ENCODE data around the gene CLN6. TPM values are rescaled to one million over a fixed set of nuclear protein-coding genes. Genes with fewer than 3 reads are reported as not detected.
"Not testable (repeated sequence)": the region's sequence is repeated elsewhere in the genome, so short reads cannot be mapped to it uniquely, and the experiment has no call there.

Gene CLN6
- total and polyA plus RNA-seq, 4 donors = 5.3 to 16.8 (median 9.8) TPM

DNA sequence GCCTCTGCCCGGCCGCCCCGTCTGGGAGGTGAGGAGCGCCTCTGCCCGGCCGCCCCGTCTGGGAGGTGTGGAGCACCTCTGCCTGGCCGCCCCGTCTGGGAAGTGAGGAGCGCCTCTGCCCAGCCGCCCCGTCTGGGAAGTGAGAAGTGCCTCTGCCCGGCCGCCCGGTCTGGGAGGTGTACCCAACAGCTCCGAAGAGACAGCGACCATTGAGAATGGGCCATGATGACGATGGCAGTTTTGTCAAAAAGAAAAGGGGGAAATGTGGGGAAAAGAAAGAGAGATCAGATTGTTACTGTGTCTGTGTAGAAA is 7.1 kb downstream of the CLN6 start:
- H3K27me3 ChIP-seq (ENCODE audit: control insufficient read depth in 1 of 2, insufficient read depth in 2 of 2, low read length in 1 of 2); ATAC-seq (ENCODE audit: low FRiP score); H3K4me1 ChIP-seq (ENCODE audit: control insufficient read depth in 1 of 2, insufficient read depth in 2 of 2, low read length in 2 of 2); H3K9me3 ChIP-seq (ENCODE audit: control insufficient read depth, low read length); H3K36me3 ChIP-seq (ENCODE audit: control insufficient read depth in 1 of 2, insufficient read depth in 2 of 2, low read length in 1 of 2); H3K27ac ChIP-seq (ENCODE audit: low read depth in 1 of 2, low read length in 2 of 2); intact Hi-C loops (cut with DNase I); H3K4me3 ChIP-seq (ENCODE audit: low read length in 2 of 2): not testable (repeated sequence)
- WGBS, 2 donors = 90 to 95% methylated on average over 18 of the region's 18 CpGs
- peak; percentile 37 to 51 for DNase-seq

GRCh38 chr15:68221530-68222431 is 7.7 kb downstream of the CLN6 start:
- WGBS, 2 donors = 87 to 88% methylated on average over 43 to 55 of the region's 55 CpGs
- H3K4me1 ChIP-seq (ENCODE audit: control insufficient read depth in 1 of 2, insufficient read depth in 2 of 2, low read length in 2 of 2); H3K36me3 ChIP-seq (ENCODE audit: control insufficient read depth in 1 of 2, insufficient read depth in 2 of 2, low read length in 1 of 2); H3K9me3 ChIP-seq (ENCODE audit: control insufficient read depth, low read length); H3K27me3 ChIP-seq (ENCODE audit: control insufficient read depth in 1 of 2, insufficient read depth in 2 of 2, low read length in 1 of 2); H3K4me3 ChIP-seq (ENCODE audit: low read length in 2 of 2); ATAC-seq (ENCODE audit: low FRiP score); intact Hi-C loops (cut with DNase I); H3K27ac ChIP-seq (ENCODE audit: low read depth in 1 of 2, low read length in 2 of 2): not testable (repeated sequence)
- peak; percentile 29 to 34 for DNase-seq

DNA sequence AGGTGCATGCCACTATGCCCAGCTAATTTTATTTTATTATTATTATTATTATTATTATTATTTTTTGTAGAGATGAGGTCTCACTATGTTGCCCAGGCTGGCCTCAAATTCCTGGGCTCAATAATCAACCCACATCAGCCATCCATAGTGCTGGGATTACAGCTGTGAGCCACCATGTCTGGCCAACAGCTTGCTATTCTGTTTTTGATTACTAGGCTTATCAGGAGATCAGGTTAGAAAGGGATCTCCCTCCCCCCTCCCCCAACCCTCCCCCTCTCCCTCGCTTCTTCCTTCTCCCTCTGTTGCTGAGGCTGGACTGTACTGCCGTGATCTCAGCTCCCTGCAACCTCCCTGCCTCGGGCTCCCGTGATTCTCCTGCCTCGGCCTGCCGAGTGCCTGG is 8.6 kb downstream of the CLN6 start:
- ATAC-seq (ENCODE audit: low FRiP score) (no peak), DNase-seq (no peak)
- Histone ChIP-seq H3K27ac (ENCODE audit: low read depth in 1 of 2, low read length in 2 of 2) (no peak overlapping the region), H3K36me3 (ENCODE audit: control insufficient read depth in 1 of 2, insufficient read depth in 2 of 2, low read length in 1 of 2) (no peaks in the 10 kb centered on the region), H3K27me3 (ENCODE audit: control insufficient read depth in 1 of 2, insufficient read depth in 2 of 2, low read length in 1 of 2) (no peaks in the 10 kb centered on the region), H3K9me3 (ENCODE audit: control insufficient read depth, low read length) (no peaks in the 10 kb centered on the region), H3K4me3 (ENCODE audit: low read length in 2 of 2) (no peak overlapping the region), H3K4me1 (ENCODE audit: control insufficient read depth in 1 of 2, insufficient read depth in 2 of 2, low read length in 2 of 2) (no peaks in the 10 kb centered on the region)
- 94 to 97% methylated on average over 6 of the region's 6 CpGs for WGBS, 2 donors
- intact Hi-C loops (cut with DNase I) = no loop called here

DNA sequence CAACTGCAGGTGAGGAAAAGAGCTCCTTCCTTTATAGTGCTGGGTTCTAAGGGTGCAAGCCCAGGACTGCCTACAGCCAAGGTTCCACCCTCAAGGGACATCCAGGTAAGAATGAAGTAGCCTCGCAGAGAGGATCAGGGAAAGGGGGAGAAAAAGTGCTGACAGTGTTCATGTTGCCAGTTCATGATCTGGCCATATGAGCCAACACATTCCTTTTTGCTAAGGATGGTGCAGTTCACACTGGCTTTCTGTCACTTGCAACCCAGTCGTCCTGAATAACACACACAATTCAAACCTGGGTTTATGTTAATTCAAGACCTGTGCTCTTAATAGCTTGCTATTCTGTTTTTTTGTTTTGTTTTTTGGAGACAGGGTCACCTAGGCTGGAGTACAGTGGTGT is 9.0 kb downstream of the CLN6 start:
- peak in 1 of 2 donors; percentile 5 for DNase-seq
- Histone ChIP-seq H3K9me3 (ENCODE audit: control insufficient read depth, low read length) (no peaks in the 10 kb centered on the region), H3K4me3 (ENCODE audit: low read length in 2 of 2) (no peak overlapping the region), H3K27me3 (ENCODE audit: control insufficient read depth in 1 of 2, insufficient read depth in 2 of 2, low read length in 1 of 2) (no peaks in the 10 kb centered on the region), H3K27ac (ENCODE audit: low read depth in 1 of 2, low read length in 2 of 2) (no peak overlapping the region), H3K4me1 (ENCODE audit: control insufficient read depth in 1 of 2, insufficient read depth in 2 of 2, low read length in 2 of 2) (no peaks in the 10 kb centered on the region), H3K36me3 (ENCODE audit: control insufficient read depth in 1 of 2, insufficient read depth in 2 of 2, low read length in 1 of 2) (no peaks in the 10 kb centered on the region)
- WGBS, 2 donors = 97% methylated on average over 2 of the region's 2 CpGs
- no peak for ATAC-seq (ENCODE audit: low FRiP score)
- intact Hi-C loops (cut with DNase I) = no loop called here

DNA sequence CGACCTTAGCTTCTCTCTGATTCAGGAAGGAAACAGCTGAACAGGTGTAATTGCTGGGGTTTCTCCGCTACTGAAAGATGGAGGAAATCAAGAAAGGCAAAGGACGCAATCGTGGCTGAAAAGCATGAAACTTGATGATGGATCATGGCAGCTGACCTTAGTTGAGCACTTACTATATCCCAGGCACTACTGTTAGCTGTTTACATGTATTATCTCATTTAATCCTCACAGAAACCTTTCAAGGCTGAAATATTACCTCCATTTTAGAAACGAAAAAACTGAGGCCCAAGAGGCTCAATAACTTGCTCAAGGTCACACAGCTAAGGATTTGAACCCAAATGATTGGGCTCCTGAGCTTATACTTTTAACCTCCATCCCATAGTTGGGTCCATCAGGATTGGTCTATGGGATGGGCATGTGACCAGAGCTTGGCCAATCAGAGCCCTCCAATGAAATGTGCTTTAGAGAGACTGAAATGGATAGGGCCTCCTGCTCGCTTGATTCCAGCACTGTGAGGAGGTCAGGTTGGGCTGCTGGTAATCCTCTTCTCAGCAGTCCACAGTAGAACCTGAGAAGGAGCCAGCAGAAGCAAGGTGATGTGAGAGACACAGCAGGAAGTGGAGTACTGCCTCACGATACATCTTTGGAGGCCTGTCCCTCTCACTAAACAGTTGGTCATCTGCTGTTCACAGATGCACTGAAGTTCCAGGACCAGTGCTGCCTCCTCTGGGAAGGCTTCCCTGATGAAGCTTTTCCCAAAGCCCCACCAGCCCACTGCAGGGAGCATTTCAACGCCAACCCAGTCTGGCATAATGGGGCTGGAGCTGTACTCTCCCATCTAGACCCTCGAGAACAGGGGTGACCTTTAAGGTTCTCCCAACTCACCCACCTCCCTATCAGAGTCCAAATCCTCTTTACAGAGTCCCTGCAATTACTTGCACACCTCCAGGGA is 10.4 kb downstream of the CLN6 start:
- no peak overlapping the region for H3K4me3 ChIP-seq (ENCODE audit: low read length in 2 of 2)
- 97% methylated on average over 9 of the region's 9 CpGs for WGBS, 2 donors
- no peaks in the 10 kb centered on the region for H3K36me3 ChIP-seq (ENCODE audit: control insufficient read depth in 1 of 2, insufficient read depth in 2 of 2, low read length in 1 of 2)
- intact Hi-C loops (cut with DNase I) = no loop called here
- no peaks in the 10 kb centered on the region for H3K4me1 ChIP-seq (ENCODE audit: control insufficient read depth in 1 of 2, insufficient read depth in 2 of 2, low read length in 2 of 2)
- DNase-seq = peak in 1 of 2 donors; percentile 9
- H3K27me3 ChIP-seq (ENCODE audit: control insufficient read depth in 1 of 2, insufficient read depth in 2 of 2, low read length in 1 of 2) = no peaks in the 10 kb centered on the region
- no peak for ATAC-seq (ENCODE audit: low FRiP score)
- no peaks in the 10 kb centered on the region for H3K9me3 ChIP-seq (ENCODE audit: control insufficient read depth, low read length)
- H3K27ac ChIP-seq (ENCODE audit: low read depth in 1 of 2, low read length in 2 of 2) = no peak overlapping the region

- Histone ChIP-seq H3K36me3 (ENCODE audit: control insufficient read depth in 1 of 2, insufficient read depth in 2 of 2, low read length in 1 of 2) (no peaks in the 10 kb centered on the region), H3K4me1 (ENCODE audit: control insufficient read depth in 1 of 2, insufficient read depth in 2 of 2, low read length in 2 of 2) (no peaks in the 10 kb centered on the region), H3K27me3 (ENCODE audit: control insufficient read depth in 1 of 2, insufficient read depth in 2 of 2, low read length in 1 of 2) (no peaks in the 10 kb centered on the region), H3K9me3 (ENCODE audit: control insufficient read depth, low read length) (no peaks in the 10 kb centered on the region), H3K27ac (ENCODE audit: low read depth in 1 of 2, low read length in 2 of 2) (no peak overlapping the region), H3K4me3 (ENCODE audit: low read length in 2 of 2) (no peak overlapping the region)
- DNase-seq = peak; percentile 13 to 47
- WGBS, 2 donors = 94 to 96% methylated on average over 8 of the region's 8 CpGs
- intact Hi-C loops (cut with DNase I) = no loop called here
- no peak for ATAC-seq (ENCODE audit: low FRiP score)
Observed at GRCh38 chr15:68218331-68218730, 11.2 kb downstream of the CLN6 start.

GRCh38 chr15:68217341-68217740 is 12.2 kb downstream of the CLN6 start:
- no peak overlapping the region for H3K4me3 ChIP-seq (ENCODE audit: low read length in 2 of 2)
- 86 to 89% methylated on average over 4 of the region's 4 CpGs for WGBS, 2 donors
- ATAC-seq (ENCODE audit: low FRiP score) (no peak), DNase-seq (peak; percentile 8 to 35)
- no peaks in the 10 kb centered on the region for H3K27me3 ChIP-seq (ENCODE audit: control insufficient read depth in 1 of 2, insufficient read depth in 2 of 2, low read length in 1 of 2)
- no peaks in the 10 kb centered on the region for H3K36me3 ChIP-seq (ENCODE audit: control insufficient read depth in 1 of 2, insufficient read depth in 2 of 2, low read length in 1 of 2)
- intact Hi-C loops (cut with DNase I) = no loop called here
- no peaks in the 10 kb centered on the region for H3K9me3 ChIP-seq (ENCODE audit: control insufficient read depth, low read length)
- H3K27ac ChIP-seq (ENCODE audit: low read depth in 1 of 2, low read length in 2 of 2) = no peak overlapping the region
- no peaks in the 10 kb centered on the region for H3K4me1 ChIP-seq (ENCODE audit: control insufficient read depth in 1 of 2, insufficient read depth in 2 of 2, low read length in 2 of 2)

- H3K27me3 ChIP-seq (ENCODE audit: control insufficient read depth in 1 of 2, insufficient read depth in 2 of 2, low read length in 1 of 2) = no peaks in the 10 kb centered on the region
- no peak overlapping the region for H3K4me3 ChIP-seq (ENCODE audit: low read length in 2 of 2)
- H3K4me1 ChIP-seq (ENCODE audit: control insufficient read depth in 1 of 2, insufficient read depth in 2 of 2, low read length in 2 of 2) = no peaks in the 10 kb centered on the region
- DNase-seq (peak; percentile 23 to 24), ATAC-seq (ENCODE audit: low FRiP score) (no peak)
- intact Hi-C loops (cut with DNase I) = loop anchor here in 1 of 2 donors (5.0 kb wide), 1 partner anchor 353 kb away; no protein-coding TSS in a partner anchor
- no peaks in the 10 kb centered on the region for H3K36me3 ChIP-seq (ENCODE audit: control insufficient read depth in 1 of 2, insufficient read depth in 2 of 2, low read length in 1 of 2)
- 78 to 85% methylated on average over 6 of the region's 6 CpGs for WGBS, 2 donors
- H3K9me3 ChIP-seq (ENCODE audit: control insufficient read depth, low read length) = no peaks in the 10 kb centered on the region
- H3K27ac ChIP-seq (ENCODE audit: low read depth in 1 of 2, low read length in 2 of 2) = no peak overlapping the region
Observed at GRCh38 chr15:68214838-68215254, 14.7 kb downstream of the CLN6 start.
